NCI-H128 (cell line): ENCODE data around the gene OR1E2.
"Not testable (repeated sequence)": the region's sequence is repeated elsewhere in the genome, so short reads cannot be mapped to it uniquely, and the experiment has no call there.

ENCODE experiments used
- DNase-seq: peaks from one replicate; lab custom pipeline; 2025; ENCODE audit not compliant: unreplicated experiment; lab: John Stamatoyannopoulos, UW

The OR1E2 gene

GRCh38 chr17:3398310-3398709 is 35.3 kb downstream of the OR1E2 start, which contains the start of gene OR1E1:
Gene OR1E1 (minus strand): TSS chr17:3398410. CDS start chr17:3398410, 0 bp downstream.
- DNase-seq: no peak

DNA sequence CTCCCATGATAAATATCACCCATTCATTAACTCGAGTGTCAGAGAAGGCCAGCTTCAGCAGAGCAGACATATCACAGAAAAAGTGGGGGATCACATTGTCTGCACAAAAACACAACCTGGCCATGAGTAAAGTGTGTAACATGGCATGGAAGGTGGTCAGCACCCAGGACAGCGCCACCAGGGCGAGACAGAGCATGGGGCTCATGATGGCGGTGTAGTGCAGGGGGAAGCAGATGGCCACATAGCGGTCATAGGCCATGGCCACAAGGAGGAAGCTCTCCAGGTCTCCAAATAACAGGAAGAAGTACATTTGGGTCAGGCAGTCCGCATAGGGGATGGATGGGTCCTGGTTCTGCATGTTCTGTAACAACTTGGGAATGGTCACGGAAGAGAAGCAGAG is 35.8 kb downstream of the OR1E2 start:
- not testable (repeated sequence) for DNase-seq

- DNase-seq: no peak
Measured at GRCh38 chr17:3389791-3390190, 43.9 kb downstream of the OR1E2 start.

DNA sequence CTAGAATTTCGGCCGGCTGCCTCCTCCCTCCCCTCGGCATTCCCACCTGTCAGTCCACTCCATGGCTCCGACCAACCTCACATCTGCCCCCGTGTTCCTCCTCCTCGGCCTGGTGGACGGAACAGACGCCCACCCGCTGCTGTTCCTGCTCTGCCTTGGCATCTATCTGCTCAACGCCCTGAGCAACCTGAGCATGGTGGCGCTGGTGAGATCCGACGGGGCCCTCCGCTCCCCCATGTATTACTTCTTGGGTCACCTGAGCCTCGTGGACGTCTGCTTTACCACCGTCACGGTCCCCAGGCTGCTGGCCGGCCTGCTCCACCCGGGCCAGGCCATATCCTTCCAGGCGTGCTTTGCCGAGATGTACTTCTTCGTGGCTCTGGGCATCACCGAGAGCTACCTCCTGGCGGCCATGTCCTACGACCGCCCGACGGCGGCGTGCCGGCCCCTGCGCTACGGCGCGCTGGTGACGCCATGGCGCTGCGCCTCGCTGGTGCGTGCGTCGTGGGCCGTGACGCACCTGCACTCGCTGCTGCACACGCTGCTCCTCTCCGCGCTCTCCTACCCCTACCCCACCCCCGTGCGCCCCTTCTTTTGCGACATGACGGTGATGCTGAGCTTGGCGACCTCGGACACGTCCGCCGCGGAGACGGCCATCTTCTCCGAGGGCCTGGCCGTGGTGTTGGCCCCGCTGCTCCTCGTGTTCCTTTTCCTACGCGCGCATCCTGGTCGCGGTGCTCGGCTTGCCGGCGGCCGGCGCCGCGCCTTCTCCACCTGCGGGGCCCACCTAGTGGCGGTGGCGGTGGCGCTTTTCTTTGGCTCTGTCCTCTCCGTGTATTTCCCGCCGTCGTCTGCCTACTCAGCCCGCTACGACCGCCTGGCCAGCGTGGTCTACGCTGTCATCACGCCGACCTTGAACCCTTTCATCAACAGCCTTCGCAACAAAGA is 47.5 kb downstream of the OR1E2 start, which contains the start of gene OR3A2:
Gene OR3A2 (minus strand): TSS at position 440 of the 948 bp plus-strand sequence.
- no peak for DNase-seq
